SK-N-MC (cell line): ENCODE data around the gene DGKQ.

Experiments
- EZH2 ChIP-seq: fragments of 200-600 bp; sonication (generic); IDR thresholded peaks from one replicate; pipeline ENCODE4 v1.6.1; 2017; ENCODE audit warnings: antibody characterized with exemption
- FOXP2 ChIP-seq: optimal IDR thresholded peaks from 2 replicates; pipeline ENCODE3; 2011; ENCODE audit warnings: mild to moderate bottlenecking, moderate library complexity; ENCODE audit not compliant: insufficient read depth; ENCODE audit errors: extremely low read length, control extremely low read depth
- POLR2AphosphoS5 ChIP-seq: IDR thresholded peaks from 2 replicates; pipeline ENCODE4 v1.6.1; 2012; ENCODE audit warnings: mild to moderate bottlenecking, low read depth, low read length, borderline replicate concordance

DNA sequence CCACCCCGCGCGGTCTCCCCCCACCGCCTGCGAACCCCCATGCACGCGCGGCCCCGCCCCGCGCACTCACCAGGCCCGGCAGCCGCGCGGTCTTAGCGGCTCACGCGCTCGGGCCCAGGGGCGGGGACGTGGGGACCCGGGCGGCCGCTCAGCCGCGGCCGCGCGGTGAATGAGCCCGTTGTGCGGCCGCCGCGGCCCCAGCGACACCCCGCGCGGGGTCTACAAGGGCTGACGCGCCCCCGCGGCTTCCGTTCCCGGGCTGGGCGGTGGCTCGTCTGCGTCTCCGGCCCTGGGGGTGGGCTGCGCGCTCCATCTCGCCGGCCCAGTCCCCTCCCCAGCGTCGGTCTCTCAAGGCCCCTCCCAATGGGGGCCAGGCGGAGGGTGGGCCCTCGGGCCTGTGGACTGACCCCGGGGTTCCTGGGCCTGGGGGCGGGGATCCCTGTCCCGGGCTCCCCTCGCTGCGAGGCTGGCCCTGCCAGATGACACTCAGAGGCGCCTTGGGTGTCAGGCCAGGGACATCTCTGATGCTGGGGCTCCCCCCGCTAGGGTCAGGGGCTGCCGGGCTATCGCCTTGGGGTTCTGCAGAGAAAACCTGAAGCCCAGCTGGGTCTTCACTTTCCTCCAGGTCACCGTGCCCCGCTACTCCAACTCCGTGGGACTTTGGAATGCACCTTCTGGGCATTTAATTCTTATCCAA lies 24.2 kb upstream of the DGKQ start:
- TF ChIP-seq EZH2, result peak; percentile 35
- no peak for TF ChIP-seq POLR2AphosphoS5
- no peak for TF ChIP-seq FOXP2
